WTC11 (cell line): Measurements from ENCODE around the gene TTC1. TPM values are rescaled to one million over a fixed set of nuclear protein-coding genes. Genes with fewer than 3 reads are reported as not detected.
"Not testable (repeated sequence)": the region's sequence is repeated elsewhere in the genome, so short reads cannot be mapped to it uniquely, and the experiment has no call there.

ENCODE experiments used
- ATAC-seq: fragments of 200-7000 bp; cut with Tn5 transposase; 2 replicates; pipeline ENCODE4 v1.10.0; 2021; ENCODE audit warnings: mild to moderate bottlenecking, moderate library complexity
- CTCF ChIA-PET: fragments of 300-600 bp; sonication (Branson Sonifier 250); formaldehyde crosslinking; loops from one replicate; lab custom pipeline; 2021; ENCODE audit warnings: antibody characterized with exemption; lab: Charles Lee
- POLR2A ChIA-PET: fragments of 350-600 bp; sonication (Branson Sonifier 250); formaldehyde crosslinking; loops from one replicate; lab custom pipeline; 2021; ENCODE audit warnings: antibody characterized with exemption; lab: Charles Lee
- DNase-seq: peaks from one replicate; pipeline ENCODE4 v3.0.0; 2021; ENCODE audit warnings: low spot score
- H3K27ac Mint-ChIP-seq: 2 replicates; pipeline ENCODE4 v1.8.0; 2021; ENCODE audit warnings: mixed read lengths
- H3K27me3 Mint-ChIP-seq: 2 replicates; pipeline ENCODE4 v1.8.0; 2021; ENCODE audit warnings: low read depth, mild to moderate bottlenecking, moderate library complexity, mixed read lengths
- H3K36me3 Mint-ChIP-seq: 2 replicates; pipeline ENCODE4 v1.8.0; 2021; ENCODE audit warnings: mixed read lengths
- H3K4me1 Mint-ChIP-seq: 2 replicates; pipeline ENCODE4 v1.8.0; 2022; ENCODE audit warnings: mixed read lengths
- H3K4me3 Mint-ChIP-seq: 2 replicates; pipeline ENCODE4 v1.8.0; 2021; ENCODE audit warnings: mild to moderate bottlenecking, moderate library complexity, mixed read lengths
- H3K9me3 Mint-ChIP-seq: 2 replicates; pipeline ENCODE4 v1.8.0; 2021; ENCODE audit warnings: mixed read lengths
- ATF6 ChIP-seq: sonication (generic); formaldehyde crosslinking; IDR thresholded peaks from 2 replicates; pipeline ENCODE4 v1.8.1; 2023; ENCODE audit warnings: mild to moderate bottlenecking, missing genetic modification reagents
- CDX4 ChIP-seq: fragments of 250-450 bp; sonication (Bioruptor Pico); IDR thresholded peaks from 2 replicates; pipeline ENCODE4 v1.9.0; 2021; ENCODE audit warnings: moderate library complexity, mild to moderate bottlenecking, inconsistent platforms, borderline replicate concordance
- E2F1 ChIP-seq: sonication (generic); formaldehyde crosslinking; IDR thresholded peaks from 2 replicates; pipeline ENCODE4 v1.8.0; 2022; ENCODE audit warnings: mild to moderate bottlenecking, missing genetic modification reagents
- E2F5 ChIP-seq: sonication (generic); formaldehyde crosslinking; IDR thresholded peaks from 2 replicates; pipeline ENCODE4 v1.8.1; 2022; ENCODE audit warnings: mild to moderate bottlenecking, moderate library complexity, missing genetic modification reagents
- ETV6 ChIP-seq: sonication (generic); formaldehyde crosslinking; IDR thresholded peaks from 2 replicates; pipeline ENCODE4 v1.8.1; 2022; ENCODE audit warnings: mild to moderate bottlenecking, missing genetic modification reagents
- FOXJ3 ChIP-seq: sonication (generic); formaldehyde crosslinking; IDR thresholded peaks from 2 replicates; pipeline ENCODE4 v1.9.0; 2021; ENCODE audit warnings: missing genetic modification reagents, mild to moderate bottlenecking, borderline replicate concordance
- GTF2I ChIP-seq: fragments of 250-450 bp; sonication (Bioruptor Pico); conservative IDR thresholded peaks from 2 replicates; pipeline ENCODE4 v1.4.0; 2021; ENCODE audit warnings: mild to moderate bottlenecking
- JAZF1 ChIP-seq: fragments of 250-450 bp; sonication (Bioruptor Pico); IDR thresholded peaks from 2 replicates; pipeline ENCODE4 v1.9.0; 2021; ENCODE audit warnings: moderate library complexity, mild to moderate bottlenecking, inconsistent platforms
- MLX ChIP-seq: sonication (generic); formaldehyde crosslinking; IDR thresholded peaks from 2 replicates; pipeline ENCODE4 v1.8.1; 2023; ENCODE audit warnings: mild to moderate bottlenecking, missing genetic modification reagents, moderate library complexity
- MYBL2 ChIP-seq: sonication (generic); formaldehyde crosslinking; IDR thresholded peaks from 2 replicates; pipeline ENCODE4 v1.8.1; 2023; ENCODE audit warnings: mild to moderate bottlenecking, moderate library complexity, missing genetic modification reagents
- NFYB ChIP-seq: sonication (generic); formaldehyde crosslinking; conservative IDR thresholded peaks from 2 replicates; pipeline ENCODE4 v1.8.0; 2022; ENCODE audit warnings: low read depth, missing genetic modification reagents
- PREB ChIP-seq: sonication (generic); formaldehyde crosslinking; IDR thresholded peaks from 2 replicates; pipeline ENCODE4 v1.8.1; 2022; ENCODE audit warnings: mild to moderate bottlenecking, missing genetic modification reagents, moderate library complexity, borderline replicate concordance
- RELA ChIP-seq: sonication (generic); formaldehyde crosslinking; IDR thresholded peaks from 2 replicates; pipeline ENCODE4 v1.8.1; 2022; ENCODE audit warnings: missing genetic modification reagents, mild to moderate bottlenecking, borderline replicate concordance
- SOX15 ChIP-seq: fragments of 250-450 bp; sonication (Bioruptor Pico); IDR thresholded peaks from 2 replicates; pipeline ENCODE4 v1.9.0; 2021; ENCODE audit warnings: mild to moderate bottlenecking
- SP1 ChIP-seq: sonication (generic); formaldehyde crosslinking; conservative IDR thresholded peaks from 2 replicates; pipeline ENCODE4 v1.8.1; 2022; ENCODE audit warnings: missing genetic modification reagents
- TEAD1 ChIP-seq: sonication (generic); formaldehyde crosslinking; IDR thresholded peaks from 2 replicates; pipeline ENCODE4 v1.8.0; 2022; ENCODE audit warnings: mild to moderate bottlenecking, missing genetic modification reagents
- USF1 ChIP-seq: sonication (generic); formaldehyde crosslinking; IDR thresholded peaks from 2 replicates; pipeline ENCODE4 v1.8.0; 2022; ENCODE audit warnings: mild to moderate bottlenecking, missing genetic modification reagents
- ZNF138 ChIP-seq: sonication (generic); formaldehyde crosslinking; conservative IDR thresholded peaks from 2 replicates; pipeline ENCODE4 v1.8.1; 2022; ENCODE audit warnings: mild to moderate bottlenecking, moderate library complexity, missing genetic modification reagents
- ZNF232 ChIP-seq: sonication (generic); formaldehyde crosslinking; IDR thresholded peaks from 2 replicates; pipeline ENCODE4 v1.8.0; 2022; ENCODE audit warnings: mild to moderate bottlenecking, missing genetic modification reagents
- ZNF423 ChIP-seq: fragments of 250-450 bp; sonication (Bioruptor Pico); IDR thresholded peaks from 2 replicates; pipeline ENCODE4 v2.1.2; 2022; ENCODE audit warnings: mild to moderate bottlenecking, moderate library complexity
- ZNF425 ChIP-seq: fragments of 250-450 bp; sonication (Bioruptor Pico); conservative IDR thresholded peaks from 2 replicates; pipeline ENCODE4 v1.9.0; 2021; ENCODE audit warnings: mild to moderate bottlenecking
- ZNF671 ChIP-seq: fragments of 250-450 bp; sonication (Bioruptor Pico); IDR thresholded peaks from 2 replicates; pipeline ENCODE4 v1.8.0; 2021; ENCODE audit warnings: mild to moderate bottlenecking
- total RNA-seq: library from RNA; stranded (reverse); gene quantifications from 3 replicates; pipeline ENCODE4 v1.2.3, GENCODE V29; 2021

TTC1 gene
- total RNA-seq, 1 experiment from 2014 or later, result 47.4 TPM

- DNase-seq, result no peak
- ChIA-PET POLR2A (no interaction called here), CTCF (no interaction called here)
- no peak overlapping the region for H3K27ac Mint-ChIP-seq
- 0 out of 2 replicates have a peak overlapping the region, but pooled peaks have one; percentile 7 for H3K4me3 Mint-ChIP-seq
- H3K27me3 Mint-ChIP-seq, result no peaks in the 10 kb centered on the region
- TF ChIP-seq ZNF138 (CRISPR knock-in tag) (no peak), FOXJ3 (CRISPR knock-in tag) (no peak), ZNF232 (CRISPR knock-in tag) (no peak), USF1 (CRISPR knock-in tag) (no peak)
- H3K9me3 Mint-ChIP-seq, result no peaks in the 10 kb centered on the region
- H3K36me3 Mint-ChIP-seq, result peaks cover 33% of the 10 kb centered on the region
- ATAC-seq, result no peak
- peaks cover 12% of the 10 kb centered on the region for H3K4me1 Mint-ChIP-seq
These were observed 2.5 kb downstream of the TTC1 start for GRCh38 chr5:160011471-160011870.

GRCh38 chr5:160014197-160014596, 5.3 kb downstream of the TTC1 start:
- POLR2A ChIA-PET, H3K4me3 Mint-ChIP-seq, H3K27me3 Mint-ChIP-seq, ATAC-seq, DNase-seq, CTCF ChIA-PET, H3K9me3 Mint-ChIP-seq, H3K27ac Mint-ChIP-seq: not testable (repeated sequence)
- H3K36me3 Mint-ChIP-seq, result peaks cover 38% of the 10 kb centered on the region
- H3K4me1 Mint-ChIP-seq, result peaks cover 18% of the 10 kb centered on the region

GRCh38 chr5:160018945-160019625, 10.1 kb downstream of the TTC1 start:
- Mint-ChIP-seq H3K4me1 (peaks cover 6% of the 10 kb centered on the region), H3K36me3 (peaks cover 22% of the 10 kb centered on the region), H3K9me3 (no peaks in the 10 kb centered on the region), H3K27me3 (no peaks in the 10 kb centered on the region), H3K4me3 (no peak overlapping the region), H3K27ac (no peak overlapping the region)
- ChIA-PET POLR2A (no interaction called here), CTCF (no interaction called here)
- ATAC-seq (no peak), DNase-seq (no peak)
- no peak for TF ChIP-seq ATF6 (CRISPR knock-in tag)
- TF ChIP-seq ETV6 (CRISPR knock-in tag), result no peak
- TF ChIP-seq MYBL2 (CRISPR knock-in tag), result no peak
- TF ChIP-seq SP1, result no peak
- no peak for TF ChIP-seq ZNF423 (CRISPR knock-in tag)
- TF ChIP-seq RELA (CRISPR knock-in tag), result no peak
- TF ChIP-seq JAZF1 (CRISPR knock-in tag), result no peak
- TF ChIP-seq PREB (CRISPR knock-in tag), result no peak
- no peak for TF ChIP-seq NFYB (CRISPR knock-in tag)
- TF ChIP-seq MLX (CRISPR knock-in tag), result no peak
- TF ChIP-seq SOX15 (CRISPR knock-in tag), result no peak
- no peak for TF ChIP-seq TEAD1 (CRISPR knock-in tag)
- no peak for TF ChIP-seq E2F1 (CRISPR knock-in tag)
- TF ChIP-seq GTF2I, result no peak
- no peak for TF ChIP-seq ZNF425 (CRISPR knock-in tag)
- TF ChIP-seq ZNF671 (CRISPR knock-in tag), result no peak
- no peak for TF ChIP-seq E2F5 (CRISPR knock-in tag)
- no peak for TF ChIP-seq CDX4
